HG02610 (cell line): ENCODE results near the gene SAP30BP.

Experiments
- ATAC-seq: cut with Tn5 transposase; IDR thresholded peaks from one replicate; pipeline ENCODE4 v1.9.1; 2021; ENCODE audit warnings: mild to moderate bottlenecking, moderate library complexity; ENCODE audit not compliant: unreplicated experiment

Gene SAP30BP

GRCh38 chr17:75755205-75755901 lies 88.2 kb downstream of the SAP30BP start:
- no peak for ATAC-seq

GRCh38 chr17:75755990-75756389 lies 88.9 kb downstream of the SAP30BP start:
- ATAC-seq = no peak

- no peak for ATAC-seq
Observed at GRCh38 chr17:75756451-75757085, 89.4 kb downstream of the SAP30BP start.

GRCh38 chr17:75757086-75757681 lies 90.0 kb downstream of the SAP30BP start:
- ATAC-seq = no peak
